Caco-2 (cell line): Measurements from ENCODE around the gene NBPF1. TPM values are rescaled to one million over a fixed set of nuclear protein-coding genes. Genes with fewer than 3 reads are reported as not detected.
"Not testable (repeated sequence)": the region's sequence is repeated elsewhere in the genome, so short reads cannot be mapped to it uniquely, and the experiment has no call there.

ENCODE experiments used
- BruUV-seq: library from RNA; stranded (reverse); fragments of 400-500 nt; replicated peaks from 2 replicates; lab custom pipeline; 2021; lab: Mats Ljungman, UMichigan
- CTCF ChIA-PET: fragments of 300-600 bp; sonication (Branson Sonifier 250); formaldehyde crosslinking; loops from one replicate; lab custom pipeline; 2022; ENCODE audit warnings: antibody characterized with exemption; lab: Charles Lee
- POLR2A ChIA-PET: fragments of 300-600 bp; sonication (Branson Sonifier 250); formaldehyde crosslinking; loops from one replicate; lab custom pipeline; 2022; ENCODE audit warnings: antibody characterized with exemption; lab: Charles Lee
- DNase-seq, 2 experiments: peaks; one replicate each; pipeline versions ENCODE4 v3.0.0 to v3.0.0-alpha.2; 2020 to 2022
- H3K27me3 ChIP-seq: replicated peaks from 2 replicates; pipeline ENCODE4 v1.6.0; 2011; ENCODE audit warnings: low read length; ENCODE audit not compliant: control insufficient read depth, insufficient read depth
- H3K36me3 ChIP-seq: 2 replicates; pipeline ENCODE4 v1.5.1; 2011; ENCODE audit warnings: low read length; ENCODE audit not compliant: control insufficient read depth, insufficient read depth
- H3K4me1 ChIP-seq: fragments of 250-450 bp; sonication (Bioruptor Pico); 2 replicates; pipeline ENCODE4 v1.5.1; 2020; ENCODE audit warnings: mild to moderate bottlenecking
- H3K4me3 ChIP-seq: 2 replicates; pipeline ENCODE4 v1.5.1; 2011; ENCODE audit warnings: low read depth, mild to moderate bottlenecking, control low read depth, low read length
- H3K9me3 ChIP-seq: fragments of 250-450 bp; sonication (Bioruptor Pico); 2 replicates; pipeline ENCODE4 v1.5.1; 2020; ENCODE audit warnings: mild to moderate bottlenecking, moderate library complexity
- H3K27ac Mint-ChIP-seq: one replicate; pipeline ENCODE4 v1.8.0; 2022; ENCODE audit warnings: mixed read lengths; ENCODE audit not compliant: unreplicated experiment
- H3K27me3 Mint-ChIP-seq: one replicate; pipeline ENCODE4 v1.8.0; 2022; ENCODE audit warnings: mixed read lengths; ENCODE audit not compliant: insufficient read depth, unreplicated experiment
- H3K36me3 Mint-ChIP-seq: one replicate; pipeline ENCODE4 v1.8.0; 2022; ENCODE audit warnings: mild to moderate bottlenecking, mixed read lengths; ENCODE audit not compliant: insufficient read depth, unreplicated experiment
- H3K4me1 Mint-ChIP-seq: one replicate; pipeline ENCODE4 v1.8.0; 2022; ENCODE audit warnings: low read depth, mixed read lengths; ENCODE audit not compliant: unreplicated experiment
- H3K4me3 Mint-ChIP-seq: one replicate; pipeline ENCODE4 v1.8.0; 2022; ENCODE audit warnings: mild to moderate bottlenecking, moderate library complexity, mixed read lengths; ENCODE audit not compliant: unreplicated experiment
- H3K9me3 Mint-ChIP-seq: one replicate; pipeline ENCODE4 v1.8.0; 2022; ENCODE audit warnings: mixed read lengths; ENCODE audit not compliant: unreplicated experiment
- intact Hi-C: fragments of 100-400 bp; cut with micrococcal nuclease; formaldehyde crosslinking; loops from one replicate; pipeline ENCODE4 v1.10.0; 2022; ENCODE audit not compliant: unreplicated experiment
- total RNA-seq: library from RNA; stranded (reverse); gene quantifications from 2 replicates; pipeline ENCODE4 v1.2.3, GENCODE V29; 2022
- TF ChIP-seq, protein P1 (sequence below), 2 experiments: fragments of 200-600 bp in 1 of 2; IDR thresholded peaks; 1 replicate in 1 of 2; 2 replicates in 1 of 2; pipeline versions ENCODE4 v1.5.1 to v1.8.0; 2011 to 2022; ENCODE audit warnings: antibody characterized with exemption in 1 of 2, control low read depth in 1 of 2, inconsistent platforms in 1 of 2, low read depth in 1 of 2, low read length in 1 of 2, mild to moderate bottlenecking in 1 of 2, moderate library complexity in 1 of 2; ENCODE audit not compliant: insufficient read depth in 1 of 2, severe bottlenecking in 1 of 2, unreplicated experiment in 1 of 2

Gene NBPF1
- total RNA-seq, 1 experiment from 2014 or later = 59.3 TPM

DNA sequence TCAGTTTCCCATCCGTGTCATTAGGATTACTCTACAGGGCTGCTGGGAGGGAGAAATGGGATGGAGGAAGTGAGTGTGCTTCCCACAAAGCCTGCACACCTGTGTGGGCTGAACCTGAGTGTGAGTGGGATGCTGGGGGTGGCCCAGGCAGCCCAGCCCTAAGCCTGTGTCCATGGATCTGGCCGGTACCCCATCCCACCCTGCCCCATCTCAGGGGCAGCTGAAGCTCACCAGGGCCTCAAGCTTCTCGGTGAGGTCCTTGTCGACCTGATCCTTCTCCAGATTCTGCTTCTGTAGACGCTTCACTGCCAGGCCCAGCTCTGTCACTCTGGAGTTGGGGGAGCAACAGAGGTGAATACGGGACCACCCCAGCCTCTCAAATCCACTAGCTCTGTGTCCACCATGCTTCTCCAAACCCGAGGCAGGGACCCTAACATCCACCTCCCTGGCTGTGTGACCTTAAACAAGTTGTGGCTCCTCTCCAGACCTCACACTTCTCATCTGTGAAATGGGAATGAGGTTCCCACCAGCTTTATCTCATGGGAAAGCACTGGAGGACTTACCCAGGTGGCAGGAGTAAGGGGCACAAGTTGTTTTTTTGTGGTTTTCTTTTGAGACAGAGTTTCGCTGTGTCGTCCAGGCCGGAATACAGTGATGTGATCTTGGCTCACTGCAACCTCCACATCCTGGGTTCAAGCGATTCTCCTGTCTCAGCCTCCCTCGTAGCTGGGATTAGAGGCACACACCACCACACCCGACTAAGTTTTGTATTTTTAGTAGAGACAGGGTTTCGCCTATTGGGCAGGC lies 18.9 kb upstream of the NBPF1 start:
- BruUV-seq, H3K27me3 ChIP-seq, H3K9me3 Mint-ChIP-seq, DNase-seq, H3K9me3 ChIP-seq, intact Hi-C loops, H3K4me1 Mint-ChIP-seq, H3K4me3 ChIP-seq, H3K27me3 Mint-ChIP-seq, H3K27ac Mint-ChIP-seq, H3K4me3 Mint-ChIP-seq, H3K4me1 ChIP-seq, H3K36me3 ChIP-seq, CTCF ChIA-PET, POLR2A ChIA-PET: not testable (repeated sequence)
- peaks cover 40% of the 10 kb centered on the region for H3K36me3 Mint-ChIP-seq

DNA sequence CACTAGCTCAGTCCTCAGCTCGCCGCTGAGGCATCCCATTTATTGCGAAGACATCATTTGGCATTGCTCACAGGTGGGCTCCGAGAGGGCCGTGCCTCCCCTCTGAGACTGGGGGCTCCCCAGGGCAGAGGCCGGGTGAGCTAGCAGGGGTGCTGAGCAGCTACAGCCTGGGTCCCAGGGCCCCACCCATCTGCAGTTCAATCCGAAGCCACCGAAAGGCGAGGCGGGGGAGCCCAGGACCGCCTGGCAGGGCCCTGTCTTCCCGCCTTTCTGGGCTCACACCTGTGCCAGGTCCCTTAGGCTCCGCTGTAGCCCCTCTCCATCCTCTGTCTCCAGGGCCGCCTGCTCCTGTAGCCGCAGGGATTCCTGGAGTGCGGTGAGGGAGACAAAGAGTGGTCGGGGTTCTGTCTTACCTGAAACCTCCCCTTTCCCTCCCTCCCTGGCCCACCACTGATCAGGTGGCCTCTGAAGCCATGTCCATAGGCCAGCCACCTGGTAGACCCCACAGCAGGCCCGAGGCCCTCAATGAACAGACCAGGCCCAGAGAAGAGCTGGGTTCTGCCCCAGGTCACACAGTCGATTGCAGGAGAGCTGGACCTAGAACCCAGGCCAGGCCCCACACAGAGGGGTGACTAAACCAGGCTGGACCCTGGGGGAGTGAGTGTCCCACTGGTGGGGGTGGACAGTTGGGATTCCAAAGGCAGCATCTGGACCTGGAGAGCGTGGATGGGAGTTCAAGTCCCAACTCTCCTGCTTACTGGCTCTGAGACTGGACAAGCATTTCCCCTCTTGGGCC lies 18.1 kb upstream of the NBPF1 start:
- no peaks in the 10 kb centered on the region for H3K4me1 ChIP-seq
- ChIA-PET POLR2A (no interaction called here), CTCF (no interaction called here)
- DNase-seq = peak in 1 of 2 experiments; percentile 37
- no TSS peak for BruUV-seq
- Mint-ChIP-seq H3K36me3 (peaks cover 40% of the 10 kb centered on the region), H3K4me1 (no peaks in the 10 kb centered on the region), H3K4me3 (no peak overlapping the region), H3K27ac (no peak overlapping the region), H3K9me3 (no peaks in the 10 kb centered on the region), H3K27me3 (no peaks in the 10 kb centered on the region)
- no peak overlapping the region for H3K4me3 ChIP-seq
- TF ChIP-seq, protein P1, sequence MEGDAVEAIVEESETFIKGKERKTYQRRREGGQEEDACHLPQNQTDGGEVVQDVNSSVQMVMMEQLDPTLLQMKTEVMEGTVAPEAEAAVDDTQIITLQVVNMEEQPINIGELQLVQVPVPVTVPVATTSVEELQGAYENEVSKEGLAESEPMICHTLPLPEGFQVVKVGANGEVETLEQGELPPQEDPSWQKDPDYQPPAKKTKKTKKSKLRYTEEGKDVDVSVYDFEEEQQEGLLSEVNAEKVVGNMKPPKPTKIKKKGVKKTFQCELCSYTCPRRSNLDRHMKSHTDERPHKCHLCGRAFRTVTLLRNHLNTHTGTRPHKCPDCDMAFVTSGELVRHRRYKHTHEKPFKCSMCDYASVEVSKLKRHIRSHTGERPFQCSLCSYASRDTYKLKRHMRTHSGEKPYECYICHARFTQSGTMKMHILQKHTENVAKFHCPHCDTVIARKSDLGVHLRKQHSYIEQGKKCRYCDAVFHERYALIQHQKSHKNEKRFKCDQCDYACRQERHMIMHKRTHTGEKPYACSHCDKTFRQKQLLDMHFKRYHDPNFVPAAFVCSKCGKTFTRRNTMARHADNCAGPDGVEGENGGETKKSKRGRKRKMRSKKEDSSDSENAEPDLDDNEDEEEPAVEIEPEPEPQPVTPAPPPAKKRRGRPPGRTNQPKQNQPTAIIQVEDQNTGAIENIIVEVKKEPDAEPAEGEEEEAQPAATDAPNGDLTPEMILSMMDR (IDR thresholded peaks at IDR 0.05; ENCODE audit: insufficient read depth in 1 of 2, low read depth in 1 of 2, low read length in 1 of 2, severe bottlenecking in 1 of 2, unreplicated experiment in 1 of 2) = no peak
- peaks cover 8% of the 10 kb centered on the region for H3K36me3 ChIP-seq
- H3K9me3 ChIP-seq = no peaks in the 10 kb centered on the region
- intact Hi-C loops = no loop called here
- H3K27me3 ChIP-seq = no peaks in the 10 kb centered on the region

DNA sequence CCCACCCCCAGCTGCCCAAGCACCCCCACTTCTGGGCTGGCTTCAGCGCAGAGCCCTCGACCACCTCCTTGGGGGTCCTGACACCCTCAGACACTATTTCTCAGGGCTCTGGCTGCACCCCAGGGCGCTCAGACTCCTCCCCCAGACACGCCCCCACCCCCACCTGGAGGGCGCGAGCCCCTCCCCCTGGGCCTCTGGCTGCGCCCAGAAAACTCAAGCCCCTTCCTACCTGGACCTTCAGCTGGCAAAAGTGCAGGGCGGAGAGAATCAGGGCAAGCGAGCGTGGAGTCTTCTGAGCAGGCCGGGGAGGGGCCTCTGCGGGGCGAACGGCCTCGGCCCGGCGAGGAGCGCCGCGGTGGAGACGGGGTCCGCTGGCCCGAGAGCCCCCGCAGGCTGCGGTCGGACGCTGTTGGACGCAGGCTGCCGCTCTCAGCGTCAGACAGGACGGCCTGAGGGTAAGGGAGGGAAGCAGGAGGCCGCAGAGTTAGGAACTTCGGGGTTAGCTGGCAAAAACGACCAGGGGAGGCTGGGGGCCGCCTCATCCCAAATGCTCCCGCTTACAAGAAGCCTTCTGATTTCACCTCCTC lies 17.4 kb upstream of the NBPF1 start:
- Histone ChIP-seq H3K4me1 (no peaks in the 10 kb centered on the region), H3K4me3 (no peak overlapping the region), H3K36me3 (peaks cover 8% of the 10 kb centered on the region), H3K27me3 (no peaks in the 10 kb centered on the region), H3K9me3 (no peaks in the 10 kb centered on the region)
- H3K9me3 Mint-ChIP-seq = no peaks in the 10 kb centered on the region
- H3K27me3 Mint-ChIP-seq = no peaks in the 10 kb centered on the region
- BruUV-seq = no TSS peak
- H3K4me1 Mint-ChIP-seq = no peaks in the 10 kb centered on the region
- peaks cover 46% of the 10 kb centered on the region for H3K36me3 Mint-ChIP-seq
- H3K4me3 Mint-ChIP-seq = no peak overlapping the region
- TF ChIP-seq, protein P1 (IDR thresholded peaks at IDR 0.05; ENCODE audit: insufficient read depth in 1 of 2, low read depth in 1 of 2, low read length in 1 of 2, severe bottlenecking in 1 of 2, unreplicated experiment in 1 of 2) = no peak
- DNase-seq = peak in 1 of 2 experiments; percentile 33
- CTCF ChIA-PET = no interaction called here
- intact Hi-C loops = no loop called here
- H3K27ac Mint-ChIP-seq = no peak overlapping the region
- POLR2A ChIA-PET = no interaction called here

DNA sequence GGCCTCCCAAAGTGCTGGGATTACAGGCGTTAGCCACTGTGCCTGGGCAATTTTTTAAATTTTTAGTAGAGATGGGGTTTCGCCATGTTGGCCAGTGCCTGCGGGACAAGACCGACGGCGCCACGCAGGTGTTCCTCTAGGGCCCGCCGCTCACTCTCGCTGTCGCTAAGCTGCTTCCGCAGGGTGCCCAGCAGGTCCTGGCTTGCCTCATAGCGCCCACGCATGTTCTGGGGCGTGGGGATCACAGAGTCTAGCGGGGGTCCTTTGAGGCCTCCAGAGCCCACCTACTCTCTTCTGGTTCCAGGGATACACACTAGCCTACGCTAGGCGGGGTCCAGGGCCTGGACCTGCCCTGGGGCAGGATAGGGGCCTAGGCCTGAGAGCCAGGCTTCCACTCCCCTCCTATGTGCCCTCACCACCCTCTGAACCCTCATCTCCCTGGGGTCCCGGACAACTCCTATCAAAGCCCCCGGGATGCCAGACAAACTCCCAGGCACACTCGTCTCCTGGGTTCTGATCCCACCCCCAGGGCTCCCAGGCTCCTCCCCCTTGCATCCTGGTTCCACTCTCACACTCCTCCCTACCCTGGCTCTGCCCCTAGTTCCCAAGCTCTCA lies 16.7 kb upstream of the NBPF1 start:
- peak in 1 of 2 experiments; percentile 40 for DNase-seq
- H3K4me3 Mint-ChIP-seq, H3K27me3 Mint-ChIP-seq, BruUV-seq, H3K4me1 ChIP-seq, H3K9me3 Mint-ChIP-seq, H3K27ac Mint-ChIP-seq, H3K27me3 ChIP-seq, H3K9me3 ChIP-seq, CTCF ChIA-PET, H3K4me1 Mint-ChIP-seq, POLR2A ChIA-PET, H3K36me3 ChIP-seq, H3K4me3 ChIP-seq, intact Hi-C loops: not testable (repeated sequence)
- H3K36me3 Mint-ChIP-seq = peaks cover 46% of the 10 kb centered on the region
